Fibroblast of lung (primary cell): ENCODE measurements around the gene ABCD1.

Experiments
- CTCF ChIP-seq, 2 donors: IDR thresholded peaks in 1 of 2; conservative IDR thresholded peaks in 1 of 2; 1 replicate in 1 of 2; 2 replicates in 1 of 2; pipeline ENCODE4 v1.5.1; 2011 to 2012; ENCODE audit warnings: low read length in 2 of 2, control low read depth in 1 of 2, inconsistent platforms in 1 of 2, low read depth in 1 of 2, mild to moderate bottlenecking in 1 of 2
- EZH2 ChIP-seq: IDR thresholded peaks from 2 replicates; pipeline ENCODE4 v1.5.1; 2012; ENCODE audit warnings: low read length, control low read depth, mild to moderate bottlenecking; ENCODE audit errors: missing control alignments

- TF ChIP-seq CTCF (conservative IDR thresholded peaks at IDR 0.05 in 1 of 2, IDR thresholded peaks at IDR 0.05 in 1 of 2; ENCODE audit: low read depth in 1 of 2, low read length in 2 of 2), result no peak
- TF ChIP-seq EZH2, result no peak
Measured at GRCh38 chrX:153717445-153717844, 7.2 kb upstream of the ABCD1 start.
